GM23248 (cell line): ENCODE results near the gene TCF4.

Experiments
- EZH2 ChIP-seq: fragments of 200-600 bp; sonication (generic); IDR thresholded peaks from 2 replicates; pipeline ENCODE4 v1.6.1; 2018; ENCODE audit warnings: antibody characterized with exemption, mild to moderate bottlenecking; ENCODE audit not compliant: insufficient read depth, poor library complexity, severe bottlenecking
- EZH2phosphoT487 ChIP-seq: fragments of 200-600 bp; sonication (generic); IDR thresholded peaks from 2 replicates; pipeline ENCODE4 v1.6.1; 2018; ENCODE audit warnings: antibody characterized with exemption, moderate library complexity, mild to moderate bottlenecking, low read depth; ENCODE audit not compliant: insufficient read depth

- TF ChIP-seq EZH2 (no peak), EZH2phosphoT487 (no peak)
These were observed 359.8 kb downstream of the TCF4 start for GRCh38 chr18:55228191-55228590.
